Mucosa of stomach (tissue), 1 donor: ENCODE data around the gene HEYL.

Experiments
- H3K27me3 ChIP-seq: one replicate; pipeline ENCODE4 v1.7.0; 2013; ENCODE audit warnings: mild to moderate bottlenecking, low read length; ENCODE audit not compliant: control insufficient read depth, insufficient read depth
- H3K36me3 ChIP-seq: one replicate; pipeline ENCODE4 v1.7.0; 2013; ENCODE audit warnings: low read length; ENCODE audit not compliant: control insufficient read depth, insufficient read depth
- H3K4me1 ChIP-seq: one replicate; pipeline ENCODE4 v1.7.0; 2013; ENCODE audit warnings: mild to moderate bottlenecking, low read length; ENCODE audit not compliant: control insufficient read depth, insufficient read depth
- H3K4me3 ChIP-seq: one replicate; pipeline ENCODE4 v1.7.0; 2013; ENCODE audit warnings: low read length
- H3K9ac ChIP-seq: one replicate; pipeline ENCODE4 v1.7.0; 2013; ENCODE audit warnings: mild to moderate bottlenecking, low read length, moderate library complexity
- H3K9me3 ChIP-seq: one replicate; pipeline ENCODE4 v1.7.0; 2013; ENCODE audit warnings: mild to moderate bottlenecking, low read length, moderate library complexity; ENCODE audit not compliant: control insufficient read depth
- donor health status: Pancreatic carcinoma.

The HEYL gene

GRCh38 chr1:39585933-39586332 lies 53.5 kb downstream of the HEYL start:
- H3K4me1 ChIP-seq = no peaks in the 10 kb centered on the region
- no peaks in the 10 kb centered on the region for H3K9me3 ChIP-seq
- H3K4me3 ChIP-seq = no peak overlapping the region
- no peak overlapping the region for H3K9ac ChIP-seq
- H3K27me3 ChIP-seq = no peaks in the 10 kb centered on the region
- no peaks in the 10 kb centered on the region for H3K36me3 ChIP-seq

DNA sequence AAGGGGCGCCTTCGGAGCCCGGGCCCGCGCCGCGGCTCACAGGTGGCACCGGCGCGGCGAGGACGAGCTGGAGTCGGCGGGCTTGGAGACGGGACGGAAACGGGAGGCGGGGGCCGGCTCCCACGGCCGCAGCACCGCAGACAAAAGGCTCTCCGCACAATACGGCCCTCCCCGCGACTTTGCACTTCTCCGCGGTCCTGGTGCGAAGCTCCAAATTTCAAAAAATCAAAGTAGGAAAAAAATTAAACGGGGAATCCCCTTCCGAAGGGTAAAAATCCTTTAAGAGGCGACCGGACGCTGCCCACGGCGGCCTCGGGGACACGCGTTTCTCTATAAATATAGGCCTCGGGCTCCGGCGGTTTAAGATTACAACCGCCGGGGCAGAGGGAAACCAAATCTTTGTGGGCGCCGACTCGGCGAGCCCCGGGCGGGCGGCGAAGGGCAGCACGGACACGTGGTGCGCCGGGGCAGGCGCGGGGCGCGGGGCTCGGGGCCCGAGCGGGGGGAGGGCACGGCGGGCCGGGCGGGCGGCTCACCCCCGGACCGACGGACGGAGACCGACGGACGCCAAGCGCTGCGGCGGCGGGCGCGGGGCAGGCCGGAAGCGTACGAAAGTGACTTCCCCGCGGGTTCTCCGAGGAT lies 63.3 kb downstream of the HEYL start:
- H3K4me1 ChIP-seq = peaks cover 27% of the 10 kb centered on the region
- no peaks in the 10 kb centered on the region for H3K27me3 ChIP-seq
- no peaks in the 10 kb centered on the region for H3K9me3 ChIP-seq
- H3K36me3 ChIP-seq = no peaks in the 10 kb centered on the region
- peak overlapping the region; percentile 12 for H3K4me3 ChIP-seq
- H3K9ac ChIP-seq = peak overlapping the region; percentile 76

DNA sequence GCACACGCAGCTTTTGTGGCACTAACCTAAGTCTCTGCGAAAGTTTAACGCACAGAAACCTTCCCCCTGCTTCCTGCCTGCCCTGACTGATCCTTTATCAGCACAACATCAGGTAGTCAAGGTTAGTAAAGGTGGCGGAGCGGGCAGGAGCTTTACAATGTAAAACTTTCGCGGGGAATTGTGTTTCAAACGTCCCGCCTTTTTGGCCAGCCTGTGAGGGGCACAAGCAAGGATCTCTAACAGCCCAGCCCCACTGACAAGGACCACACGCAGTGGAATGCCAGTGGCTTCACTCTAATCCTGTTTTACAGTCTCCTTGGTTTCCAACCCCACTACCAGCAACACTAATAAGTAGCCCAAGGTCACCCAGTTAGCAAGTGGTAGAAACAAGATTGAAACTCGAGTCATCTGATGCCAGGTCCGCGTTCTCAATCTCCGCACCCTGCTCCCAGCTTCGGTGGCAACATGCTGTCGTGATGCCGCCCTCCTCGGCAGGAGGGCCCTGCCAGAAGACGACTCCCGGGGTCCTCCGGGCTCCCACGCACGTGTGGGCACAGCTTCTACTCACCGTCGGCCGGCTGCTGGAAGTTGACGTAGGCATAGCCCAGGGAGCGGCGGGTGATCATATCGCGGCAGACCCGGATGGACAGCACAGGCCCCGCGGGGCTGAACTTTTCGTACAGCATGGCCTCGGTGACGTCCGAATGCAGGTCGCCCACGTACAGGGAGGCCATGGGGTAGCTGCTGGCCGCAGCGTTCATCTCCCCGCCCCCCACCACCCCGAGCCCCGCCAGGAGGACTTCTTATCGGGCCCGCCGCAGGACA lies 64.0 kb downstream of the HEYL start:
- no peaks in the 10 kb centered on the region for H3K27me3 ChIP-seq
- H3K4me1 ChIP-seq = peaks cover 27% of the 10 kb centered on the region
- H3K9ac ChIP-seq = peak overlapping the region; percentile 76
- peak overlapping the region; percentile 17 for H3K4me3 ChIP-seq
- H3K36me3 ChIP-seq = no peaks in the 10 kb centered on the region
- H3K9me3 ChIP-seq = no peaks in the 10 kb centered on the region

DNA sequence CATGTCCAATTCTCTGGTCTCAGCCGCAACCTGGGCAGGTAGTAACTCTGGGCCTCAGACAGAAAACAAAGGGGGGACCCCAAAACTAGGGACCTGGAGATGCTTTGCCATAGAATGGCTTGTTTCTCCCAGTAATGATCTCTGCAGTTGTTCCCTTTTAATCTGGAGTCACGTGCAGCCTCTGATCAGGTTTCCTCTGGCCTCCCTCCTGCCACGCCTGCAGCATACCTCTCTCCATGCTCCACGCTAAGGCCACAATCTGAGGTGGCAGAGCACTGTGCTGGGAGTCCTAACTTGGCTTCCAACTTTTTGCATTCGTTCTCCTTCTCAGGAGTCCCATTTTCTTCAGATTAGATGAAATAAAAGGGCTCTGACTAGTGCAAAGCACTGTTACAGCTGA lies 64.8 kb downstream of the HEYL start:
- Histone ChIP-seq H3K4me3 (peak overlapping the region; percentile 17), H3K4me1 (peaks cover 31% of the 10 kb centered on the region), H3K9ac (peak overlapping the region; percentile 76), H3K36me3 (peaks cover 4% of the 10 kb centered on the region), H3K9me3 (no peaks in the 10 kb centered on the region), H3K27me3 (no peaks in the 10 kb centered on the region)
